Cerebellar cortex (tissue), 1 donor: ENCODE data around the gene DERL2.
A peak's percentile ranks its signal among the peaks of the same experiment; 100 is the strongest.

Source experiments
- DNase-seq: peaks from one replicate; pipeline ENCODE4 v3.0.0-alpha.2; 2015; ENCODE audit warnings: low spot score

Gene DERL2

GRCh38 chr17:5501685-5502084, 15.7 kb upstream of the DERL2 start:
- no peak for DNase-seq

GRCh38 chr17:5500589-5501391, 14.8 kb upstream of the DERL2 start:
- peak; percentile 84 for DNase-seq

- peak; percentile 18 for DNase-seq
Measured at GRCh38 chr17:5500247-5500588, 14.2 kb upstream of the DERL2 start.

GRCh38 chr17:5499476-5500231, 13.7 kb upstream of the DERL2 start:
- no peak for DNase-seq

- DNase-seq: no peak
Measured at GRCh38 chr17:5492970-5493369, 7.0 kb upstream of the DERL2 start.

GRCh38 chr17:5488752-5489151, 2.8 kb upstream of the DERL2 start:
- no peak for DNase-seq

GRCh38 chr17:5486206-5487124, 487 bp upstream of the DERL2 start, which contains the start of gene MIS12:
Gene MIS12 (plus strand): TSS chr17:5486566. CDS start chr17:5488863, 2,297 bp downstream.
- peak; percentile 100 for DNase-seq

GRCh38 chr17:5481451-5481850, 4.5 kb downstream of the DERL2 start:
- DNase-seq: no peak

- no peak for DNase-seq
Measured at GRCh38 chr17:5480962-5481361, 5.0 kb downstream of the DERL2 start.

- DNase-seq: no peak
Measured at GRCh38 chr17:5478992-5479391, 7.0 kb downstream of the DERL2 start.

GRCh38 chr17:5473906-5474305, 12.1 kb downstream of the DERL2 start:
- no peak for DNase-seq

GRCh38 chr17:5472511-5472910, 13.5 kb downstream of the DERL2 start:
- DNase-seq: no peak

GRCh38 chr17:5468075-5468473, 17.9 kb downstream of the DERL2 start:
- no peak for DNase-seq

GRCh38 chr17:5467416-5467815, 18.6 kb downstream of the DERL2 start:
- DNase-seq: no peak

GRCh38 chr17:5466295-5466694, 19.7 kb downstream of the DERL2 start:
- DNase-seq: no peak

GRCh38 chr17:5464717-5465507, 21.1 kb downstream of the DERL2 start:
- DNase-seq: no peak

GRCh38 chr17:5446786-5447185, 39.2 kb downstream of the DERL2 start:
- no peak for DNase-seq

- DNase-seq: no peak
Measured at GRCh38 chr17:5444209-5444608, 41.8 kb downstream of the DERL2 start.

GRCh38 chr17:5443728-5444127, 42.2 kb downstream of the DERL2 start:
- DNase-seq: no peak

- DNase-seq: no peak
Measured at GRCh38 chr17:5439446-5439764, 46.6 kb downstream of the DERL2 start.

- DNase-seq: peak; percentile 90
Measured at GRCh38 chr17:5438716-5439445, 47.1 kb downstream of the DERL2 start, which contains the start of gene C1QBP. Gene C1QBP (minus strand): TSS chr17:5439155. CDS start chr17:5439073, 82 bp downstream.
